Activated naive CD4-positive, alpha-beta T cell treated with anti-CD3 and anti-CD28 coated beads, Interleukin-2, amount 50 U/mL, for 24 hours (primary cell): ENCODE measurements around the gene NUP188.
A peak's percentile ranks its signal among the peaks of the same experiment; 100 is the strongest.
"Not testable (repeated sequence)": the region's sequence is repeated elsewhere in the genome, so short reads cannot be mapped to it uniquely, and the experiment has no call there.

Source experiments
- H3K27ac Mint-ChIP-seq: one replicate; pipeline ENCODE4 v1.8.0; 2021; ENCODE audit warnings: mild to moderate bottlenecking, mixed read lengths
- H3K27me3 Mint-ChIP-seq: one replicate; pipeline ENCODE4 v1.8.0; 2021; ENCODE audit warnings: mixed read lengths
- H3K36me3 Mint-ChIP-seq: one replicate; pipeline ENCODE4 v1.8.0; 2021; ENCODE audit warnings: mixed read lengths
- H3K4me1 Mint-ChIP-seq: one replicate; pipeline ENCODE4 v1.8.0; 2021; ENCODE audit warnings: mixed read lengths
- H3K4me3 Mint-ChIP-seq: one replicate; pipeline ENCODE4 v1.8.0; 2021; ENCODE audit warnings: mild to moderate bottlenecking, mixed read lengths
- H3K9me3 Mint-ChIP-seq: one replicate; pipeline ENCODE4 v1.8.0; 2021; ENCODE audit warnings: mixed read lengths

NUP188 gene

DNA sequence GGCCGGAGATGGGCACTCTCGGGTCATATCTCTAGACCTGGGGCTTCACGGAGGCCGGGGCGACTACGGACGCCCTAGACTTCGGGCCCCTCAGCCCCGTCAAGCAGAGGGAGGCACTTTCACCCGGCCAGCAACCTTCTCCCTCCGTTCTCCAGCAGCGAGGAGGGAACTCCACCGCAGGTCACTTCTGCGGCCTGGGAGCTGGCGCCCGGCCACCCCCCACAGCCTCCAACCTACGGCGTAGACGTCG, 297 bp upstream of the NUP188 start:
- peak overlapping the region; percentile 89 for H3K4me3 Mint-ChIP-seq
- peak overlapping the region; percentile 97 for H3K27ac Mint-ChIP-seq
- peaks cover 10% of the 10 kb centered on the region for H3K36me3 Mint-ChIP-seq
- peaks cover 29% of the 10 kb centered on the region for H3K4me1 Mint-ChIP-seq
- no peaks in the 10 kb centered on the region for H3K9me3 Mint-ChIP-seq
- H3K27me3 Mint-ChIP-seq: no peaks in the 10 kb centered on the region

DNA sequence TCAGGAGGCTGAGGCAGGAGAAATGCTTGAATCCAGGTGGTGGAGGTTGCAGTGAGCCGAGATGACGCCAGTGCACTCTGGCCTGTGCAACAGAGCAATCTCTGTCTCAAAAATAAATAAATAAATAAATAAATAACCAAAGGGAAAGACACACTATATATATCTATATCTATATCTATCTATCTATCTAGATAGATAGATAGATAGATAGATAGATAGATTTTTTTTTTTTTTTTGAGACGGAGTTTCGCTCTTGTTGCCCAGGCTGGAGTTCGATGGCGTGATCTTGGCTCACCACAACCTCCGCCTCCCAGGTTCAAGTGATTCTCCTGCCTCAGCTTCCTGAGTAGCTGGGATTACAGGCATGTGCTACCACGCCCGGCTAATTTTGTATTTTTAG, 13.9 kb downstream of the NUP188 start:
- H3K9me3 Mint-ChIP-seq, H3K4me1 Mint-ChIP-seq, H3K27ac Mint-ChIP-seq, H3K36me3 Mint-ChIP-seq, H3K27me3 Mint-ChIP-seq, H3K4me3 Mint-ChIP-seq: not testable (repeated sequence)

DNA sequence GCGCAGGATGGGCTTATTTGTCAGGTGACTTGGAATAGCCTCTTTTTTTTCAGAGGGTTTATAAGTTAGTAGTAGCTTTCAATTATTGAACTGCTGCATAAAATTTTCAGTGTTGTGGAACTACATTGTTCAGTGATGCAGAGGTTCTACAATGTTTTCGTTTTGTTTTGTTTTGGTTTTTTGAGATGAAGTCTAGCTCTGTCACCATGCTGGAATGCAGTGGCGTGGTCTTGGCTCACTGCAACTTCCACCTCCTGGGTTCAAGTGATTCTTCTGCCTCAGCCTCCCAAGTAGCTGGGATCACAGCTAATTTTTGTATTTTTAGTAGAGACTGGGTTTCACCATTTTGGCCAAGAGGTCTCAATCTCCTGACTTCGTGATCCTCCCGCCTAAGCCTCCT, 22.0 kb downstream of the NUP188 start:
- no peaks in the 10 kb centered on the region for H3K27me3 Mint-ChIP-seq
- H3K4me1 Mint-ChIP-seq: no peaks in the 10 kb centered on the region
- H3K36me3 Mint-ChIP-seq: peaks cover 16% of the 10 kb centered on the region
- H3K4me3 Mint-ChIP-seq: no peak overlapping the region
- H3K27ac Mint-ChIP-seq: no peak overlapping the region
- no peaks in the 10 kb centered on the region for H3K9me3 Mint-ChIP-seq

DNA sequence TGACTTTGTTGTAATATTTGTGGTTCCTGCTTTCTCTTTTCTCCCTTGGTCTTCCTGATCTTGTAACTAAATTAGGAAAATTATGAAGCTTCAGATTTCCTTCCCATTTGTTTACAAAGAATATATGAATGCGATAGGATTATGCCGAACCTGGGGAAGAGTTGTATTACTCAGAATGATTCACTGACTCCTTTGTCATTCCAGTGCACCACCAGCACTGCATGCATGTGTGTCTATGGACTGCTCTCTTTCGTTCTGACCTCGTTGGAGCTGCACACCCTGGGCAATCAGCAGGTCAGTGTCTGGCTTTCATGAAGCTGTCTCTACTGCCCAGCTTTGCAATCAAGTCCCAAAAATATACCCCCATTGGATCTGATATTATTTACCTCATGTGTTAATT, 25.5 kb downstream of the NUP188 start:
- Mint-ChIP-seq H3K27ac (no peak overlapping the region), H3K4me1 (no peaks in the 10 kb centered on the region), H3K27me3 (no peaks in the 10 kb centered on the region), H3K4me3 (no peak overlapping the region), H3K36me3 (peaks cover 17% of the 10 kb centered on the region), H3K9me3 (no peaks in the 10 kb centered on the region)

DNA sequence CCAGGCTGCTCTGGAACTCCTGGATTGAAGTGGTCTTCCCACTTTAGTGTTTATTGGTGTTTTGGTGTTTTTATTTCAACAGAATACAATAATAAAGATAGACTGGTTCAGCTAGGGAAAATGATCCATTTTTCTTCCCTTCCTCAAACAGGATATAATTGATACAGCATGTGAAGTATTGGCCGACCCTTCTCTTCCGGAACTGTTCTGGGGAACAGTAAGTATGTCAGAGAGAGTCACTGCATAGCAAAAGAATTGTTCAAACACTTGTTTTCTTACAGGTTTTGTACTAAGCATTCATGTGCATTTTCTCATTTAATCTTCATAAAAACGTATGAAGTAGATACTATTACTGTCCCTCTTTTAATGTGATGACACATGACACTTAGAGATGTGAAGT, 31.6 kb downstream of the NUP188 start:
- Mint-ChIP-seq H3K36me3 (peaks cover 26% of the 10 kb centered on the region), H3K9me3 (no peaks in the 10 kb centered on the region), H3K4me3 (no peak overlapping the region), H3K27me3 (no peaks in the 10 kb centered on the region), H3K27ac (no peak overlapping the region), H3K4me1 (no peaks in the 10 kb centered on the region)

DNA sequence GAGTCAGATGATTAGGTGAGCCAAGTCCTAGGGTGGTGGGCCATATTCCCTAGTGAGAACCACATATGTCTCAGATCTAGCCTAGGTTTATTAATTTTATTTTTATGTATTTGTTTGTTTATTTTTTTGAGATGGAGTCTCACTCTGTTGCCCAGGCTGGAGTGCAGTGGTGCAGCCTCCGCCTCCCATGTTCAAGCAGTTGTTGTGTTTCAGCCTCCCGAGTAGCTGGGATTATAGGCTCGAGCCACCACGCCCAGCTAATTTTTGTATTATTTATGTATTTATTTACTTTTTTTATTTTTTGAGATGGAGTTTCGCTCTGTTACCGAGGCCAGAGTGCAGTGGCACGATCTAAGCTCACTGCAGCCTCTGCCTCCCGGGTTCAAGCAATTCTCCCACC, 36.0 kb downstream of the NUP188 start:
- Mint-ChIP-seq H3K9me3 (no peaks in the 10 kb centered on the region), H3K27me3 (no peaks in the 10 kb centered on the region), H3K4me1 (no peaks in the 10 kb centered on the region), H3K4me3 (no peak overlapping the region), H3K36me3 (peaks cover 38% of the 10 kb centered on the region), H3K27ac (no peak overlapping the region)

DNA sequence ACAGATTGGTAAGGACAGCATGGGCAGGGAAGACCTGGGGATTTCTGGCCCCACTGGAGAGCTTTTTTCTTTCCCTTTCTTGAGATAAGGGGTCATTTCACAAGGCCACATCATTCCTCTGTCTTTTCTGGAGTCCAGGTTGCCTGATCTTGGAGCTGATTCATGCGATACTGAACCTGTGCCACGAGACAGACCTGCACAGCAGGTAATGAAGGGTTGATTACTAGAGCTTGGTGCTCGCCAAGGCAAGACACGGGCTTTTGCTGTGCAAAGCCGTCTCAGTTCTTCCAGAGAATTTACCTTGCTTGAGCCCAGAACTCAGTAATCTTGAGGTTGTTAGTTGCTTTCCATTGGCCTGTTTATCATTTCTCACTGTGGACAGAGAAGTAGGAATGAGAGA, 39.2 kb downstream of the NUP188 start:
- Mint-ChIP-seq H3K4me1 (no peaks in the 10 kb centered on the region), H3K27ac (no peak overlapping the region), H3K27me3 (no peaks in the 10 kb centered on the region), H3K9me3 (no peaks in the 10 kb centered on the region), H3K36me3 (peaks cover 25% of the 10 kb centered on the region), H3K4me3 (no peak overlapping the region)

DNA sequence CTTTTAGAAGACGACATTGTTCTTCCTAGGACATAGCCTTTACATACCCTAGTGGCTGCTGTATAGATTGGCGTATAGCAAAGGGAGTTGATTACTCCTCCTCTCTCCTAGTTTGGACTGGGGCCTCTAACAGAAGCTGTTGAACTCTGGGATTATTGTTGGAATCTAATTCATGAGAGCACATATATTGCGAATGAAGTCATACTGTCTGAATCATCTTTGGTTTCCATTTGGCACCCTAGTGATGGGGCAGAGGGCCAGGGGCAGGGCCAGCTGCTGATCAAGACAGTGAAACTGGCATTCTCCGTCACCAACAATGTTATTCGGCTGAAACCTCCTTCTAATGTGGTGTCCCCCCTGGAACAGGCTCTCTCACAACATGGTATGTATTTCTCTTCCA, 40.3 kb downstream of the NUP188 start:
- no peaks in the 10 kb centered on the region for H3K4me1 Mint-ChIP-seq
- no peak overlapping the region for H3K4me3 Mint-ChIP-seq
- no peaks in the 10 kb centered on the region for H3K27me3 Mint-ChIP-seq
- no peaks in the 10 kb centered on the region for H3K9me3 Mint-ChIP-seq
- peaks cover 25% of the 10 kb centered on the region for H3K36me3 Mint-ChIP-seq
- no peak overlapping the region for H3K27ac Mint-ChIP-seq

DNA sequence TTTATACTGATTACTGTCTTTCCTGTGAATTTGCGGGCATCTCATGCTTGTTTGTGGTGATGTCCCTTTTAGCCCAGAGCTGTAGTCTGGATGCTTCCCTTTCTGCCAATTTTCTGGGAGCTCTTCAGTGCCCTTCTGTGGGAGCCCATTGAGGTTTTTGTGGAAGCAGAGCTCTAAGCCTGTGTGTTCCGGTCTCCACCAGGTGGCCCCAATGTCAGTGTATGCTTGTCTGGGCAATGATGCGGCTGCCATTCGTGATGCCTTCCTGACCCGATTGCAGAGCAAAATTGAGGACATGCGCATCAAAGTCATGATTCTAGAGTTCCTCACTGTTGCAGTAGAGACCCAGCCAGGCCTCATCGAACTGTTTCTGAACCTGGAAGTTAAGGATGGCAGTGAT, 45.5 kb downstream of the NUP188 start:
- Mint-ChIP-seq H3K9me3 (no peaks in the 10 kb centered on the region), H3K27me3 (no peaks in the 10 kb centered on the region), H3K4me3 (no peak overlapping the region), H3K4me1 (peaks cover 16% of the 10 kb centered on the region), H3K27ac (no peak overlapping the region), H3K36me3 (peaks cover 35% of the 10 kb centered on the region)

DNA sequence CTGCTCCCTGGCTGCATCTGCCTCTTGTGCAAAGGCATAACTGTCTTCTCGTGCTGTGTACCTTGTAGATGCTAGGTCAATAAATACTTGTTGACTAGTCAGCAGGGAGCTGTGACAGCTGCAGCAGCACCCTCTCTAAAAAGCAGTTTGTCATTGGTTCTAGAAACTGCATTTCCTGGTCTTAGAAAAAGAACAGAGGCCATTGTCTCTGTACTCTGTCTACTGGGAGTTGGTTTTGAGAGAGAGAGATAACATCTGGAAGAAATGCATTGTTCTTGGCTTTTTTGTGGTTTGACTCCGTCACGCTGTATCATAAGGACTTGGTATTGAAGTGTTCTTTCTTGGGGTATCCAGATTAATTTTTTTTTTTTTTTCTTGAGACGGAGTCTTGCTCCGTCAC, 48.3 kb downstream of the NUP188 start:
- no peaks in the 10 kb centered on the region for H3K9me3 Mint-ChIP-seq
- H3K4me1 Mint-ChIP-seq: peaks cover 16% of the 10 kb centered on the region
- no peak overlapping the region for H3K4me3 Mint-ChIP-seq
- H3K27me3 Mint-ChIP-seq: no peaks in the 10 kb centered on the region
- H3K27ac Mint-ChIP-seq: no peak overlapping the region
- H3K36me3 Mint-ChIP-seq: peaks cover 33% of the 10 kb centered on the region

DNA sequence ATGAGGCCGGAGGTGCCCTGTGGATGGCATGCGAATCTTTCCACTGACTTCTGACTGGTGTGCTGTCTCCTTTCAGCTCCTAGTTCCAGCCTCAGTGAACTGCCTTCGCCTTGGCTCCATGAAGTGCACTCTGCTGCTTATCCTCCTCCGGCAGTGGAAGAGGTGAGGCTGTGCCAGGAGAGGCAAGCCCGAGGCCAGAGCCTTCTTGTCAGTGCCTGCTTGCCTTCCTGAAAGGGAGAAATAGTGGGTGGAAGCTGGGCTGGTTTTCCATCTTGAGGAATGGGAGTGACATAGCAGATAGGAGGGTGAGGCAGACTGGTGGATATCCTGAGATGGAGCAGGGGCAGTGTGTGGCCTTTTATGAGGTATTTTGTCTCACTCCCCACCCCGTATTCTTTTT, 51.0 kb downstream of the NUP188 start:
- no peak overlapping the region for H3K4me3 Mint-ChIP-seq
- H3K9me3 Mint-ChIP-seq: no peaks in the 10 kb centered on the region
- H3K36me3 Mint-ChIP-seq: peaks cover 34% of the 10 kb centered on the region
- peaks cover 16% of the 10 kb centered on the region for H3K4me1 Mint-ChIP-seq
- no peaks in the 10 kb centered on the region for H3K27me3 Mint-ChIP-seq
- H3K27ac Mint-ChIP-seq: no peak overlapping the region

DNA sequence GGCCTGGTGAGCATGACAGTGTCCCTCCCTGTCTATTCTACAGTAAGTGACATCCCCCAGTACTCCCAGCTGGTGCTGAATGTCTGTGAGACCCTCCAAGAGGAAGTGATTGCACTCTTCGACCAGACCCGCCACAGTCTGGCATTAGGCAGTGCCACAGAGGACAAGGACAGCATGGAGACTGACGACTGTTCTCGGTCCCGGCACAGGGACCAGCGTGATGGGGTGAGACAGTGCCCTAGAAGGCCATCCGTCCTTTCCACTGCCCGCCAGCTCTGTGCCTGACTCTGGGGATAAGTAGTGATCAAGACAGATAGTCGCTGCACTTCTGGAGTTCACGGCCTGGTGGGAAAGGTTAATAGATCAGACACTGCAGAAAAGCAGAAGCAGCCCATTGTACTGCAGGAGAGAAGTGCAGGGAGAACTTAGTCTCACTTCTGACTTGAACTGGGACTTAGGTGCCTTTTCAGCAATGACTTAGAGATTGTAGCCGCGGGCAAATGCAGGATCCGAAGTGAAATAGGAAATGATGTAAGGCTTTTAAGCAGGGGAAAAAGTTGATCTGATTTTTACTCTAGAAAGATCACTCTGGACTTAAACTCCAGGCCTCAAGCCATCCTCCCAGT, 52.2 kb downstream of the NUP188 start:
- Mint-ChIP-seq H3K36me3 (peaks cover 28% of the 10 kb centered on the region), H3K4me3 (no peak overlapping the region), H3K27me3 (no peaks in the 10 kb centered on the region), H3K9me3 (no peaks in the 10 kb centered on the region), H3K27ac (peak overlapping the region; percentile 51), H3K4me1 (peaks cover 12% of the 10 kb centered on the region)

DNA sequence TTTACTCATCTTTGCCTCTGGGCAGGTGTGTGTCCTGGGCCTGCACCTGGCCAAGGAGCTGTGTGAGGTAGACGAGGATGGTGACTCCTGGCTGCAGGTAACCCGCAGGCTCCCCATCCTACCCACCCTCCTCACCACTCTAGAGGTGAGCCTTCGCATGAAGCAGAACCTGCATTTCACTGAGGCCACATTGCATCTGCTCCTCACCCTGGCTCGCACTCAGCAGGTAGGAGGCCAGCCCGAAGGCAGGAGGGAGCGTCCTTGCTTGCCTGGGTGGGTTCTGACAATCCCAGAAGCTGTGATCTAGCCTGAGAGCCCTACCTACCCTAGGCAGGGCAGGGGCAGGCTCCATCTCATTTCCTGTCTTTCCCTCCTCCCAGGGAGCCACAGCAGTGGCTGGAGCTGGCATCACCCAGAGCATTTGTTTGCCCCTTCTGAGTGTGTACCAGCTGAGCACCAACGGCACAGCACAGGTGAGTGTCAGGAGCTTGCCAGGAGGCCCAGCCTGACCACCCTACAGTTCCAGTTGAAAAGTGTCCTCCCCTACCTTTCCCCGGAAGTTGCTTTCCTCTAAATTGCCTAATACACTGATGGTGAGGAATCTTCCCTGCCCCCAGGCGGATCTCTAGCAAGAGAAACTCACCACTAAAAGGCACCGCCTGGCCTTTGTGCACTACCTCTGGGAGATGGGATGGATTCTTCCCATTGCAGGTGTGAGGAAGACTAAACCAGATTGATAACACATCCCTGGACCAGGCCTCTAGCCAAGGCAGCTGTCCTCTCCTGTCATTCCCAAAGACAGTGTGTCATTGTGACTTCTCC, 54.2 kb downstream of the NUP188 start:
- Mint-ChIP-seq H3K36me3 (peaks cover 22% of the 10 kb centered on the region), H3K4me3 (no peak overlapping the region), H3K27me3 (no peaks in the 10 kb centered on the region), H3K4me1 (no peaks in the 10 kb centered on the region), H3K9me3 (no peaks in the 10 kb centered on the region), H3K27ac (peak overlapping the region; percentile 79)

DNA sequence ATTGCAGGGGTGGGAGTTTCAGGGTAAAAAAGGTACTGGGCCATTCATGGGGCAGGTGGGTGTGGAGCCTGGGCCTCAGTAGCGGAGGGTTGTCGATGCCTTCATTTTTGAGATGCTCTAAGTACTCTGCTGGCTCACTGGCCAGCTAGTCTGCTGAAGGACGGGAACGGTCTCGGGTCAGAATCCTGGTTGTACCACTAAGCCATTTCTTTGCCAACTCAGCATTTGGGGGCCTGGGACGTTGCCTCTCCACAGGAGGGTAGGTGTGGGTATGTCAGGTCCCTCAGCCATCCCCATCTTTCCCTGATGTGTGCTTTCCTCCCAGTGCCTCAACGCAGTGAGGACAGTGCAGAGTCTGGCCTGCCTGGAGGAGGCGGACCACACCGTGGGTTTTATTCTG, 55.5 kb downstream of the NUP188 start:
- H3K27ac Mint-ChIP-seq: no peak overlapping the region
- peaks cover 15% of the 10 kb centered on the region for H3K36me3 Mint-ChIP-seq
- no peaks in the 10 kb centered on the region for H3K27me3 Mint-ChIP-seq
- no peaks in the 10 kb centered on the region for H3K9me3 Mint-ChIP-seq
- no peaks in the 10 kb centered on the region for H3K4me1 Mint-ChIP-seq
- no peak overlapping the region for H3K4me3 Mint-ChIP-seq

DNA sequence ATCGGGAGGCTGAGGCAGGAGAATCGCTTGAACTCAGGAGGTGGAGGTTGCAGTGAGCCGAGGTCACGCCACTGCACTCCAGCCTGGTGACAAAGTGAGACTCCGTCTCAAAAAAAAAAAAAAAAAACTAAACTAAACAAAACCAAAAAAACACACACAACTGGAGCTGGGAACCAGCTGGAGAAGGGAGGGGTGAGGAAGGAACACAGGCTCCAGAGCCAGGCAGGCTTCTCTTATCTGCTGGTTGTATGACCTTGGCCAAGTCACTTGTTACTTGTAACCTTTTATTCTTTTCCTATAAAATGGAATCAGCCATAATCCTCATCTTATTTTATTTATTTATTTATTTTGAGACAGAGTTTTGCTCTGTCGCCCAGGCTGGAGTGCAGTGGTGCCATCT, 56.7 kb downstream of the NUP188 start:
- H3K27ac Mint-ChIP-seq, H3K27me3 Mint-ChIP-seq, H3K9me3 Mint-ChIP-seq, H3K4me3 Mint-ChIP-seq, H3K4me1 Mint-ChIP-seq: not testable (repeated sequence)
- peaks cover 13% of the 10 kb centered on the region for H3K36me3 Mint-ChIP-seq

DNA sequence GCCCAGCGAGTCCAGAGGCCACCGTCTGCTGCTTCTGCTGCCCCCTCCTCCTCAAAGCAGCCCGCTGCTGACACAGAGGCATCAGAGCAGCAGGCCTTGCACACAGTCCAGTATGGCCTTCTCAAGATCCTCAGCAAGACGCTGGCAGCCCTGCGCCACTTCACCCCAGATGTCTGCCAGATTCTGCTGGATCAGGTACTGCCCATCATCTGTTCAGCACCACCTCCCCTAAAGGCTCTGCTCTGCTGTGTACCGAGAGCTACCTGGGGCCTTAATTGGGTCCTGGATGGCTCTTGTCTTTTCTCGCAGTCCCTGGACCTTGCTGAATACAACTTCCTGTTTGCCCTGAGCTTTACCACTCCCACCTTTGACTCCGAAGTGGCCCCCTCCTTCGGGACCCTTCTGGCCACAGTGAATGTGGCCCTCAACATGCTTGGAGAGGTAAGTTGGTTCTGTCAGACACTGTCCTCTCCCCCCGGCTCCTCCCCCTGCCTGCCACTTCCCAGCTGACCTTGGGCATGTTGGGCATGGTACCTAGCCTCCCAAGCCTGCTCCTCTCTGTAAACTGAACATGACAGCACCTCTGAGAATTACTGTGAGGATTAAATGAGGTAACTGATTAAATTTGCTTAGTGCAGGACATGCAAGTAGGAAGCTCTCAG, 58.0 kb downstream of the NUP188 start:
- no peak overlapping the region for H3K4me3 Mint-ChIP-seq
- H3K9me3 Mint-ChIP-seq: no peaks in the 10 kb centered on the region
- H3K27me3 Mint-ChIP-seq: no peaks in the 10 kb centered on the region
- H3K27ac Mint-ChIP-seq: peak overlapping the region; percentile 65
- peaks cover 13% of the 10 kb centered on the region for H3K36me3 Mint-ChIP-seq
- H3K4me1 Mint-ChIP-seq: no peaks in the 10 kb centered on the region
